Calu3 (cell line): ENCODE data around the gene RGMA. TPM values are rescaled to one million over a fixed set of nuclear protein-coding genes. Genes with fewer than 3 reads are reported as not detected.
"Not testable (repeated sequence)": the region's sequence is repeated elsewhere in the genome, so short reads cannot be mapped to it uniquely, and the experiment has no call there.

Experiments
- BruUV-seq: library from RNA; stranded (reverse); fragments of 400-500 nt; replicated peaks from 2 replicates; lab custom pipeline; 2021; lab: Mats Ljungman, UMichigan
- CTCF ChIA-PET: fragments of 300-600 bp; sonication (Branson Sonifier 250); formaldehyde crosslinking; loops from one replicate; lab custom pipeline; 2022; ENCODE audit warnings: antibody characterized with exemption; lab: Charles Lee
- DNase-seq: peaks from one replicate; pipeline ENCODE4 v3.0.0; 2022
- H3K27ac Mint-ChIP-seq: one replicate; pipeline ENCODE4 v1.8.0; 2022; ENCODE audit warnings: mixed read lengths; ENCODE audit not compliant: unreplicated experiment
- H3K27me3 Mint-ChIP-seq: one replicate; pipeline ENCODE4 v1.8.0; 2022; ENCODE audit warnings: mixed read lengths; ENCODE audit not compliant: unreplicated experiment
- H3K36me3 Mint-ChIP-seq: one replicate; pipeline ENCODE4 v1.8.0; 2022; ENCODE audit warnings: mild to moderate bottlenecking, moderate library complexity, mixed read lengths; ENCODE audit not compliant: insufficient read depth, unreplicated experiment
- H3K4me1 Mint-ChIP-seq: one replicate; pipeline ENCODE4 v1.8.0; 2022; ENCODE audit warnings: mild to moderate bottlenecking, low read depth, mixed read lengths; ENCODE audit not compliant: unreplicated experiment
- H3K4me3 Mint-ChIP-seq: one replicate; pipeline ENCODE4 v1.8.0; 2022; ENCODE audit warnings: mild to moderate bottlenecking, low read depth, moderate library complexity, mixed read lengths; ENCODE audit not compliant: unreplicated experiment
- H3K9me3 Mint-ChIP-seq: one replicate; pipeline ENCODE4 v1.8.0; 2022; ENCODE audit warnings: low read depth, mixed read lengths; ENCODE audit not compliant: unreplicated experiment
- intact Hi-C: fragments of 100-400 bp; cut with micrococcal nuclease; formaldehyde crosslinking; loops from one replicate; pipeline ENCODE4 v1.10.0; 2022; ENCODE audit not compliant: unreplicated experiment
- total RNA-seq: library from RNA; stranded (reverse); gene quantifications from 2 replicates; pipeline ENCODE4 v1.2.3, GENCODE V29; 2022
- TF ChIP-seq, protein P1 (sequence below): fragments of 200-600 bp; IDR thresholded peaks from one replicate; pipeline ENCODE4 v1.8.0; 2022; ENCODE audit warnings: antibody characterized with exemption; ENCODE audit not compliant: unreplicated experiment

The RGMA gene
- total RNA-seq, 1 experiment from 2014 or later = 0.78 TPM

- intact Hi-C loops = loop anchor here (5.0 kb wide), 1 partner anchor 942 kb away; no protein-coding TSS in a partner anchor
- no TSS peak for BruUV-seq
- no peak overlapping the region for H3K4me3 Mint-ChIP-seq
- H3K27ac Mint-ChIP-seq = no peak overlapping the region
- H3K36me3 Mint-ChIP-seq = peaks cover 4% of the 10 kb centered on the region
- TF ChIP-seq, protein P1, sequence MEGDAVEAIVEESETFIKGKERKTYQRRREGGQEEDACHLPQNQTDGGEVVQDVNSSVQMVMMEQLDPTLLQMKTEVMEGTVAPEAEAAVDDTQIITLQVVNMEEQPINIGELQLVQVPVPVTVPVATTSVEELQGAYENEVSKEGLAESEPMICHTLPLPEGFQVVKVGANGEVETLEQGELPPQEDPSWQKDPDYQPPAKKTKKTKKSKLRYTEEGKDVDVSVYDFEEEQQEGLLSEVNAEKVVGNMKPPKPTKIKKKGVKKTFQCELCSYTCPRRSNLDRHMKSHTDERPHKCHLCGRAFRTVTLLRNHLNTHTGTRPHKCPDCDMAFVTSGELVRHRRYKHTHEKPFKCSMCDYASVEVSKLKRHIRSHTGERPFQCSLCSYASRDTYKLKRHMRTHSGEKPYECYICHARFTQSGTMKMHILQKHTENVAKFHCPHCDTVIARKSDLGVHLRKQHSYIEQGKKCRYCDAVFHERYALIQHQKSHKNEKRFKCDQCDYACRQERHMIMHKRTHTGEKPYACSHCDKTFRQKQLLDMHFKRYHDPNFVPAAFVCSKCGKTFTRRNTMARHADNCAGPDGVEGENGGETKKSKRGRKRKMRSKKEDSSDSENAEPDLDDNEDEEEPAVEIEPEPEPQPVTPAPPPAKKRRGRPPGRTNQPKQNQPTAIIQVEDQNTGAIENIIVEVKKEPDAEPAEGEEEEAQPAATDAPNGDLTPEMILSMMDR = no peak
- CTCF ChIA-PET = interaction anchor here (0.5 to 1.8 kb wide), 5 partner anchors 52 to 1084 kb away, joined by 3 to 21 read pairs (median 3); no protein-coding TSS in a partner anchor
- H3K4me1 Mint-ChIP-seq = peaks cover 12% of the 10 kb centered on the region
- DNase-seq = no peak
- H3K27me3 Mint-ChIP-seq = peaks cover 9% of the 10 kb centered on the region
- no peaks in the 10 kb centered on the region for H3K9me3 Mint-ChIP-seq
These were observed 53.7 kb downstream of the RGMA start for GRCh38 chr15:93035092-93035915.

- DNase-seq = no peak
- no peak overlapping the region for H3K27ac Mint-ChIP-seq
- TF ChIP-seq, protein P1 = no peak
- intact Hi-C loops = no loop called here
- CTCF ChIA-PET = interaction anchor here (0.5 kb wide), 1 partner anchor 316 kb away, joined by 5 read pairs; no protein-coding TSS in a partner anchor
- no TSS peak for BruUV-seq
- H3K4me1 Mint-ChIP-seq = peaks cover 20% of the 10 kb centered on the region
- no peak overlapping the region for H3K4me3 Mint-ChIP-seq
- H3K27me3 Mint-ChIP-seq = peaks cover 1% of the 10 kb centered on the region
- no peaks in the 10 kb centered on the region for H3K9me3 Mint-ChIP-seq
- peaks cover 6% of the 10 kb centered on the region for H3K36me3 Mint-ChIP-seq
These were observed 54.5 kb downstream of the RGMA start for GRCh38 chr15:93034512-93034911.

DNA sequence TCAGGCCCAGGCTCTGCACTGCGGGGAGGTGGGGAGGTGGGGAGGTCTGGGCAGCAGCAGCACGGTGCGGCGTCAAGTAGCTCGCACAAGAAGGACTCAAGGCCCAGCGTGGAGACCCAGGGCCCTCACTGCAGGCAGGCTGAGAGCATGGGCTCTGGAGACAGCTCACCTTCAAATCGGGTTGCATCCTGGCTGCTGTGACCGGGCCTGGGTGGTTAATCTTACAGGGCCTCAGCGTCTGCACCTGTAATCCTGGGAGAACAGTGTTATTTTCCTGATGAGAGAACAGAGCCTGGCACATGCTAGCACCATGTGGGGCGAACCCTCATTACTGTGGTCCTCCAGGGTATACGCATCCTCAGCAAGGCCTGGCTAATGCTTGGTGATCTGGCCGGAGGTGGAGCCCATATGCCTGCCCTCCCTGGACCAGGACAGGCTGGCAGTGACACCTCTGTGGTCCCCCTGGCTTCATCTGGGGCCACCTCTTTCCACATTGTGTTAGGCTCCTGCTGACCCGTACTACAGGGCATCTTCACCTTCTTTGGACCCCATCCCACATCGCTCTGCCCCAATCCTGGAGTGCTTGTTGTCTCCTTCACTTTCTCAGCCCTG is 55.5 kb downstream of the RGMA start:
- no peak for DNase-seq
- no TSS peak for BruUV-seq
- TF ChIP-seq, protein P1 = no peak
- H3K36me3 Mint-ChIP-seq = peaks cover 14% of the 10 kb centered on the region
- CTCF ChIA-PET = interaction anchor here (0.6 to 5.6 kb wide), 3 partner anchors 202 to 1086 kb away, joined by 3 to 75 read pairs (median 5); no protein-coding TSS in a partner anchor
- H3K4me3 Mint-ChIP-seq = no peak overlapping the region
- no peaks in the 10 kb centered on the region for H3K9me3 Mint-ChIP-seq
- H3K27ac Mint-ChIP-seq = no peak overlapping the region
- H3K27me3 Mint-ChIP-seq = no peaks in the 10 kb centered on the region
- intact Hi-C loops = no loop called here
- peaks cover 23% of the 10 kb centered on the region for H3K4me1 Mint-ChIP-seq

DNA sequence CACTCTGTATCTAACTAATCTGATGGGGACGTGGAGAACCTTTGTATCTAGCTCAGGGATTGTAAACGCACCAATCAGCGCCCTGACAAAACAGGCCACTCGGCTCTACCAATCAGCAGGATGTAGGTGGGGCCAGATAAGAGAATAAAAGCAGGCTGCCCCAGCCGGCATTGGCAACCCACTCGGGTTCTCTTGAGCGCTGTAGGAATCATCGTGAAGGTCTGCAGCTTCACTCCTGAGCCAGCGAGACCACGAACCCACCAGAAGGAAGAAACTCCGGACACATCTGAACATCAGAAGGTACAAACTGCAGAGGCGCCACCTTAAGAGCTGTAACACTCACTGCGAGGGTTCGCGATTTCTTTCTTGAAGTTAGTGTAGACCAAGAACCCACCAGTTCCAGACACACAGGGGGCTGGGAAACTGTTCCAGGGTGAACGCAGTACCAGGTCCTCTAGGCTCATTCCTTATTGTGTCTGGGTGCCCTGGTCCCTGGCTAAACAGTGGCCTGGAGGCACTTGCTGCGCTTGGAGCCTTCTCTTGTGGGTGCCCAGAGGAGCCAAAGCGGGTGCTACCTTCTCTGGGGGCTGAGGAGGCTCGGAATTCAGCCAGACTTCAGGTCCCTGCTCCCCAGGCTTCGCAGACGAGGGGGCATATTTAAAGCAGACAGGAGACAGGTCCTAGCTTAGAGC is 56.4 kb downstream of the RGMA start:
- intact Hi-C loops, H3K27me3 Mint-ChIP-seq, H3K27ac Mint-ChIP-seq, H3K4me3 Mint-ChIP-seq, H3K9me3 Mint-ChIP-seq, BruUV-seq, DNase-seq: not testable (repeated sequence)
- peaks cover 19% of the 10 kb centered on the region for H3K36me3 Mint-ChIP-seq
- peaks cover 23% of the 10 kb centered on the region for H3K4me1 Mint-ChIP-seq
- CTCF ChIA-PET = interaction anchor here (0.6 to 5.6 kb wide), 3 partner anchors 201 to 1087 kb away, joined by 3 to 75 read pairs (median 5); no protein-coding TSS in a partner anchor

DNA sequence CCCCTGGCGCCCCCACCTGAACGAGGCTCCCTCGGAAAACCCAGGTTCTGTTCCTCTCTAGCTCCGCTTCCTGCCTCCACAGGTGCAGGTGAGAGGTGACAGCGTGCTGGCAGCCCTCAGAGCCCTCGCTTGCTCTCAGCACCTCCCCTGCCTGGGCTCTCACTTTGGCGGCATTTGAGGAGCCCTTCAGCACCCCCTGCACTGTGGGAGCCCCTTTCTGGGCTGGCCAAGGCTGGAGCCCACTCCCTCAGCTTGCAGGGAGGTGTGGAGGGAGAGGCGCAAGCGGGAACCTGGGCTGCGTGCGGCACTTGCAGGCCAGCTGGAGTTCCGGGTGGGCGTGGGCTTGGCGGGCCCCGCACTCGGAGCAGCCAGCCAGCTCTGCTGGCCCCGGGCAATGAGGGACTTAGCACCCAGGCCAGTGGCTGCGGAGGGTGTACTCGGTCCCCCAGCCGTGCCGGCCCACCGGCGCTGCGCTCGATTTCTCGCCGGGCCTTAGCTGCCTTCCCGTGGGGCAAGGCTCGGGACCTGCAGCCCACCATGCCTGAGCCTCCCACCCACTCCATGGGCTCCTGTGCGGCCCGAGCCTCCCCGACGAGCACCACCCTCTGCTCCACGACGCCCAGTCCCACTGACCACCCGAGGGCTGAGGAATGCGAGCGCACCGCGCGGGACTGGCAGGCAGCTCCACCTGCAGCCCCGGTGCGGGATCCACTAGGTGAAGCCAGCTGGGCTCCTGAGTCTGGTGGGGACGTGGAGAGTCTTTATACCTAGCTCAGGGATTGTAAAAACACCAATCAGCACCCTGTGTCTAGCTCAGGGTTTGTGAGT is 57.2 kb downstream of the RGMA start:
- DNase-seq, H3K27ac Mint-ChIP-seq, H3K27me3 Mint-ChIP-seq, H3K4me3 Mint-ChIP-seq, H3K9me3 Mint-ChIP-seq, BruUV-seq, intact Hi-C loops: not testable (repeated sequence)
- Mint-ChIP-seq H3K4me1 (peaks cover 23% of the 10 kb centered on the region), H3K36me3 (peaks cover 26% of the 10 kb centered on the region)
- CTCF ChIA-PET = interaction anchor here (1.4 to 5.6 kb wide), 2 partner anchors 965 to 1088 kb away, joined by 4 to 75 read pairs; no protein-coding TSS in a partner anchor
